WTC11 (cell line): Measurements from ENCODE around the gene LARGE1. TPM values are rescaled to one million over a fixed set of nuclear protein-coding genes. Genes with fewer than 3 reads are reported as not detected.

ENCODE experiments used
- ATAC-seq: fragments of 200-7000 bp; cut with Tn5 transposase; 2 replicates; pipeline ENCODE4 v1.10.0; 2021; ENCODE audit warnings: mild to moderate bottlenecking, moderate library complexity
- CTCF ChIA-PET: fragments of 300-600 bp; sonication (Branson Sonifier 250); formaldehyde crosslinking; loops from one replicate; lab custom pipeline; 2021; ENCODE audit warnings: antibody characterized with exemption; lab: Charles Lee
- POLR2A ChIA-PET: fragments of 350-600 bp; sonication (Branson Sonifier 250); formaldehyde crosslinking; loops from one replicate; lab custom pipeline; 2021; ENCODE audit warnings: antibody characterized with exemption; lab: Charles Lee
- DNase-seq: peaks from one replicate; pipeline ENCODE4 v3.0.0; 2021; ENCODE audit warnings: low spot score
- H3K27ac Mint-ChIP-seq: 2 replicates; pipeline ENCODE4 v1.8.0; 2021; ENCODE audit warnings: mixed read lengths
- H3K27me3 Mint-ChIP-seq: 2 replicates; pipeline ENCODE4 v1.8.0; 2021; ENCODE audit warnings: low read depth, mild to moderate bottlenecking, moderate library complexity, mixed read lengths
- H3K36me3 Mint-ChIP-seq: 2 replicates; pipeline ENCODE4 v1.8.0; 2021; ENCODE audit warnings: mixed read lengths
- H3K4me1 Mint-ChIP-seq: 2 replicates; pipeline ENCODE4 v1.8.0; 2022; ENCODE audit warnings: mixed read lengths
- H3K4me3 Mint-ChIP-seq: 2 replicates; pipeline ENCODE4 v1.8.0; 2021; ENCODE audit warnings: mild to moderate bottlenecking, moderate library complexity, mixed read lengths
- H3K9me3 Mint-ChIP-seq: 2 replicates; pipeline ENCODE4 v1.8.0; 2021; ENCODE audit warnings: mixed read lengths
- ATF1 ChIP-seq: sonication (generic); formaldehyde crosslinking; IDR thresholded peaks from 2 replicates; pipeline ENCODE4 v1.8.1; 2023; ENCODE audit warnings: mild to moderate bottlenecking, moderate library complexity, missing genetic modification reagents
- EMX1 ChIP-seq: fragments of 250-450 bp; sonication (Bioruptor Pico); IDR thresholded peaks from 2 replicates; pipeline ENCODE4 v1.8.0; 2021; ENCODE audit warnings: mild to moderate bottlenecking
- FOXJ3 ChIP-seq: sonication (generic); formaldehyde crosslinking; IDR thresholded peaks from 2 replicates; pipeline ENCODE4 v1.9.0; 2021; ENCODE audit warnings: missing genetic modification reagents, mild to moderate bottlenecking, borderline replicate concordance
- GABPB1 ChIP-seq: sonication (generic); formaldehyde crosslinking; IDR thresholded peaks from 2 replicates; pipeline ENCODE4 v1.8.1; 2023; ENCODE audit warnings: mild to moderate bottlenecking, missing genetic modification reagents
- GTF2I ChIP-seq: fragments of 250-450 bp; sonication (Bioruptor Pico); conservative IDR thresholded peaks from 2 replicates; pipeline ENCODE4 v1.4.0; 2021; ENCODE audit warnings: mild to moderate bottlenecking
- JUN ChIP-seq: sonication (generic); formaldehyde crosslinking; IDR thresholded peaks from 2 replicates; pipeline ENCODE4 v1.8.0; 2023; ENCODE audit warnings: mild to moderate bottlenecking, missing genetic modification reagents
- MLX ChIP-seq: sonication (generic); formaldehyde crosslinking; IDR thresholded peaks from 2 replicates; pipeline ENCODE4 v1.8.1; 2023; ENCODE audit warnings: mild to moderate bottlenecking, missing genetic modification reagents, moderate library complexity
- NR1H2 ChIP-seq: sonication (generic); formaldehyde crosslinking; IDR thresholded peaks from 2 replicates; pipeline ENCODE4 v1.9.0; 2021; ENCODE audit warnings: mild to moderate bottlenecking, moderate library complexity, missing genetic modification reagents
- OVOL2 ChIP-seq: fragments of 250-450 bp; sonication (Bioruptor Pico); IDR thresholded peaks from 2 replicates; pipeline ENCODE4 v1.9.0; 2021; ENCODE audit warnings: mild to moderate bottlenecking, borderline replicate concordance
- RELA ChIP-seq: sonication (generic); formaldehyde crosslinking; IDR thresholded peaks from 2 replicates; pipeline ENCODE4 v1.8.1; 2022; ENCODE audit warnings: missing genetic modification reagents, mild to moderate bottlenecking, borderline replicate concordance
- RORB ChIP-seq: fragments of 250-450 bp; sonication (Bioruptor Pico); IDR thresholded peaks from 2 replicates; pipeline ENCODE4 v1.9.0; 2021; ENCODE audit warnings: mild to moderate bottlenecking
- ZNF232 ChIP-seq: sonication (generic); formaldehyde crosslinking; IDR thresholded peaks from 2 replicates; pipeline ENCODE4 v1.8.0; 2022; ENCODE audit warnings: mild to moderate bottlenecking, missing genetic modification reagents
- total RNA-seq: library from RNA; stranded (reverse); gene quantifications from 3 replicates; pipeline ENCODE4 v1.2.3, GENCODE V29; 2021
- TF ChIP-seq, protein P1 (sequence below): sonication (generic); formaldehyde crosslinking; IDR thresholded peaks from 2 replicates; pipeline ENCODE4 v1.8.1; 2022; ENCODE audit warnings: mild to moderate bottlenecking, missing genetic modification reagents, moderate library complexity, borderline replicate concordance
- TF ChIP-seq, protein P2 (sequence below): sonication (generic); formaldehyde crosslinking; IDR thresholded peaks from 2 replicates; pipeline ENCODE4 v1.8.1; 2022; ENCODE audit warnings: missing genetic modification reagents, borderline replicate concordance
- TF ChIP-seq, protein P3 (sequence below): fragments of 250-450 bp; sonication (Bioruptor Pico); IDR thresholded peaks from 2 replicates; pipeline ENCODE4 v1.9.0; 2021; ENCODE audit warnings: mild to moderate bottlenecking, borderline replicate concordance
- TF ChIP-seq, protein P4 (sequence below): fragments of 250-450 bp; sonication (Bioruptor Pico); IDR thresholded peaks from 2 replicates; pipeline ENCODE4 v1.9.0; 2021; ENCODE audit warnings: mild to moderate bottlenecking
- TF ChIP-seq, protein P5 (sequence below): fragments of 250-450 bp; sonication (Bioruptor Pico); IDR thresholded peaks from 2 replicates; pipeline ENCODE4 v1.8.0; 2021; ENCODE audit warnings: mild to moderate bottlenecking

LARGE1 gene
- total RNA-seq, 1 experiment from 2014 or later: 72.6 TPM

DNA sequence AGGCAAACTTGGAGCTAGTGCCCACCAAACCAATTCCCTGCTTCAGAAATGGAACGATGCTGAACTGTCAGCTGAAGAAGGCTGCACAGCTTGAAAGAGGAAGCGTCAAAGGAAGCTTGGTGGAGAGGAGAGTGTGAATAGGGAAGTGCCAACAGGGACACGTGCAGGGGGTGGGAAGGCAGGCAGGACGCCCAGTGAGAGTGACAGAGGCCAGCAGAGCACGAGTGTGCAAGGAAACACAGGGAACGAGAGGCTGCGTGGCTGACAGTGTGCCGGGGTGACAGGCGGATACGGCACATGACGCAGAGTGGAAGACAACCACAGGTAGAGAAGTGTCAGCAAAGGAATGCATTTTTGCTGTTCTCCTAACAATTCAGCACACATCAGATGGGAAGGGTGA, 196.4 kb downstream of the LARGE1 start:
- DNase-seq: no peak
- ATAC-seq: no peak
- no peak for TF ChIP-seq OVOL2
- TF ChIP-seq MLX: no peak
- TF ChIP-seq FOXJ3 (CRISPR knock-in tag): no peak
- Mint-ChIP-seq H3K9me3 (peaks cover 13% of the 10 kb centered on the region), H3K4me3 (no peak overlapping the region), H3K27me3 (no peaks in the 10 kb centered on the region), H3K36me3 (peaks cover 14% of the 10 kb centered on the region), H3K27ac (no peak overlapping the region), H3K4me1 (peaks cover 46% of the 10 kb centered on the region)
- CTCF ChIA-PET: no interaction called here
- POLR2A ChIA-PET: no interaction called here

GRCh38 chr22:33722816-33723215, 197.5 kb downstream of the LARGE1 start:
- POLR2A ChIA-PET: no interaction called here
- TF ChIP-seq GTF2I (CRISPR knock-in tag): no peak
- TF ChIP-seq, all 79 proteins: peak for 0
- H3K36me3 Mint-ChIP-seq: peaks cover 14% of the 10 kb centered on the region
- peaks cover 43% of the 10 kb centered on the region for H3K4me1 Mint-ChIP-seq
- ATAC-seq (no peak), DNase-seq (no peak)
- H3K9me3 Mint-ChIP-seq: peaks cover 13% of the 10 kb centered on the region
- CTCF ChIA-PET: no interaction called here
- H3K4me3 Mint-ChIP-seq: no peak overlapping the region
- no peaks in the 10 kb centered on the region for H3K27me3 Mint-ChIP-seq
- no peak overlapping the region for H3K27ac Mint-ChIP-seq

GRCh38 chr22:33720166-33720878, 200.0 kb downstream of the LARGE1 start:
- Mint-ChIP-seq H3K36me3 (peaks cover 18% of the 10 kb centered on the region), H3K27me3 (no peaks in the 10 kb centered on the region), H3K4me3 (no peak overlapping the region), H3K27ac (no peak overlapping the region), H3K4me1 (peaks cover 22% of the 10 kb centered on the region), H3K9me3 (peaks cover 17% of the 10 kb centered on the region)
- no peak for ATAC-seq
- ChIA-PET POLR2A (no interaction called here), CTCF (no interaction called here)
- DNase-seq: no peak
- TF ChIP-seq NR1H2 (CRISPR knock-in tag): no peak
- TF ChIP-seq, protein P1, sequence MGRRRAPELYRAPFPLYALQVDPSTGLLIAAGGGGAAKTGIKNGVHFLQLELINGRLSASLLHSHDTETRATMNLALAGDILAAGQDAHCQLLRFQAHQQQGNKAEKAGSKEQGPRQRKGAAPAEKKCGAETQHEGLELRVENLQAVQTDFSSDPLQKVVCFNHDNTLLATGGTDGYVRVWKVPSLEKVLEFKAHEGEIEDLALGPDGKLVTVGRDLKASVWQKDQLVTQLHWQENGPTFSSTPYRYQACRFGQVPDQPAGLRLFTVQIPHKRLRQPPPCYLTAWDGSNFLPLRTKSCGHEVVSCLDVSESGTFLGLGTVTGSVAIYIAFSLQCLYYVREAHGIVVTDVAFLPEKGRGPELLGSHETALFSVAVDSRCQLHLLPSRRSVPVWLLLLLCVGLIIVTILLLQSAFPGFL (CRISPR knock-in tag): no peak
- no peak for TF ChIP-seq JUN (CRISPR knock-in tag)
- TF ChIP-seq, protein P2, sequence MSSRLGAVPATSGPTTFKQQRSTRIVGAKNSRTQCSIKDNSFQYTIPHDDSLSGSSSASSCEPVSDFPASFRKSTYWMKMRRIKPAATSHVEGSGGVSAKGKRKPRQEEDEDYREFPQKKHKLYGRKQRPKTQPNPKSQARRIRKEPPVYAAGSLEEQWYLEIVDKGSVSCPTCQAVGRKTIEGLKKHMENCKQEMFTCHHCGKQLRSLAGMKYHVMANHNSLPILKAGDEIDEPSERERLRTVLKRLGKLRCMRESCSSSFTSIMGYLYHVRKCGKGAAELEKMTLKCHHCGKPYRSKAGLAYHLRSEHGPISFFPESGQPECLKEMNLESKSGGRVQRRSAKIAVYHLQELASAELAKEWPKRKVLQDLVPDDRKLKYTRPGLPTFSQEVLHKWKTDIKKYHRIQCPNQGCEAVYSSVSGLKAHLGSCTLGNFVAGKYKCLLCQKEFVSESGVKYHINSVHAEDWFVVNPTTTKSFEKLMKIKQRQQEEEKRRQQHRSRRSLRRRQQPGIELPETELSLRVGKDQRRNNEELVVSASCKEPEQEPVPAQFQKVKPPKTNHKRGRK: no peak
- TF ChIP-seq, protein P3, sequence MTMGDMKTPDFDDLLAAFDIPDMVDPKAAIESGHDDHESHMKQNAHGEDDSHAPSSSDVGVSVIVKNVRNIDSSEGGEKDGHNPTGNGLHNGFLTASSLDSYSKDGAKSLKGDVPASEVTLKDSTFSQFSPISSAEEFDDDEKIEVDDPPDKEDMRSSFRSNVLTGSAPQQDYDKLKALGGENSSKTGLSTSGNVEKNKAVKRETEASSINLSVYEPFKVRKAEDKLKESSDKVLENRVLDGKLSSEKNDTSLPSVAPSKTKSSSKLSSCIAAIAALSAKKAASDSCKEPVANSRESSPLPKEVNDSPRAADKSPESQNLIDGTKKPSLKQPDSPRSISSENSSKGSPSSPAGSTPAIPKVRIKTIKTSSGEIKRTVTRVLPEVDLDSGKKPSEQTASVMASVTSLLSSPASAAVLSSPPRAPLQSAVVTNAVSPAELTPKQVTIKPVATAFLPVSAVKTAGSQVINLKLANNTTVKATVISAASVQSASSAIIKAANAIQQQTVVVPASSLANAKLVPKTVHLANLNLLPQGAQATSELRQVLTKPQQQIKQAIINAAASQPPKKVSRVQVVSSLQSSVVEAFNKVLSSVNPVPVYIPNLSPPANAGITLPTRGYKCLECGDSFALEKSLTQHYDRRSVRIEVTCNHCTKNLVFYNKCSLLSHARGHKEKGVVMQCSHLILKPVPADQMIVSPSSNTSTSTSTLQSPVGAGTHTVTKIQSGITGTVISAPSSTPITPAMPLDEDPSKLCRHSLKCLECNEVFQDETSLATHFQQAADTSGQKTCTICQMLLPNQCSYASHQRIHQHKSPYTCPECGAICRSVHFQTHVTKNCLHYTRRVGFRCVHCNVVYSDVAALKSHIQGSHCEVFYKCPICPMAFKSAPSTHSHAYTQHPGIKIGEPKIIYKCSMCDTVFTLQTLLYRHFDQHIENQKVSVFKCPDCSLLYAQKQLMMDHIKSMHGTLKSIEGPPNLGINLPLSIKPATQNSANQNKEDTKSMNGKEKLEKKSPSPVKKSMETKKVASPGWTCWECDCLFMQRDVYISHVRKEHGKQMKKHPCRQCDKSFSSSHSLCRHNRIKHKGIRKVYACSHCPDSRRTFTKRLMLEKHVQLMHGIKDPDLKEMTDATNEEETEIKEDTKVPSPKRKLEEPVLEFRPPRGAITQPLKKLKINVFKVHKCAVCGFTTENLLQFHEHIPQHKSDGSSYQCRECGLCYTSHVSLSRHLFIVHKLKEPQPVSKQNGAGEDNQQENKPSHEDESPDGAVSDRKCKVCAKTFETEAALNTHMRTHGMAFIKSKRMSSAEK (CRISPR knock-in tag): no peak
- no peak for TF ChIP-seq GABPB1
- no peak for TF ChIP-seq EMX1 (CRISPR knock-in tag)
- no peak for TF ChIP-seq ATF1 (CRISPR knock-in tag)
- TF ChIP-seq, protein P4, sequence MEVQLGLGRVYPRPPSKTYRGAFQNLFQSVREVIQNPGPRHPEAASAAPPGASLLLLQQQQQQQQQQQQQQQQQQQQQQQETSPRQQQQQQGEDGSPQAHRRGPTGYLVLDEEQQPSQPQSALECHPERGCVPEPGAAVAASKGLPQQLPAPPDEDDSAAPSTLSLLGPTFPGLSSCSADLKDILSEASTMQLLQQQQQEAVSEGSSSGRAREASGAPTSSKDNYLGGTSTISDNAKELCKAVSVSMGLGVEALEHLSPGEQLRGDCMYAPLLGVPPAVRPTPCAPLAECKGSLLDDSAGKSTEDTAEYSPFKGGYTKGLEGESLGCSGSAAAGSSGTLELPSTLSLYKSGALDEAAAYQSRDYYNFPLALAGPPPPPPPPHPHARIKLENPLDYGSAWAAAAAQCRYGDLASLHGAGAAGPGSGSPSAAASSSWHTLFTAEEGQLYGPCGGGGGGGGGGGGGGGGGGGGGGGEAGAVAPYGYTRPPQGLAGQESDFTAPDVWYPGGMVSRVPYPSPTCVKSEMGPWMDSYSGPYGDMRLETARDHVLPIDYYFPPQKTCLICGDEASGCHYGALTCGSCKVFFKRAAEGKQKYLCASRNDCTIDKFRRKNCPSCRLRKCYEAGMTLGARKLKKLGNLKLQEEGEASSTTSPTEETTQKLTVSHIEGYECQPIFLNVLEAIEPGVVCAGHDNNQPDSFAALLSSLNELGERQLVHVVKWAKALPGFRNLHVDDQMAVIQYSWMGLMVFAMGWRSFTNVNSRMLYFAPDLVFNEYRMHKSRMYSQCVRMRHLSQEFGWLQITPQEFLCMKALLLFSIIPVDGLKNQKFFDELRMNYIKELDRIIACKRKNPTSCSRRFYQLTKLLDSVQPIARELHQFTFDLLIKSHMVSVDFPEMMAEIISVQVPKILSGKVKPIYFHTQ (CRISPR knock-in tag): no peak
- TF ChIP-seq, protein P5, sequence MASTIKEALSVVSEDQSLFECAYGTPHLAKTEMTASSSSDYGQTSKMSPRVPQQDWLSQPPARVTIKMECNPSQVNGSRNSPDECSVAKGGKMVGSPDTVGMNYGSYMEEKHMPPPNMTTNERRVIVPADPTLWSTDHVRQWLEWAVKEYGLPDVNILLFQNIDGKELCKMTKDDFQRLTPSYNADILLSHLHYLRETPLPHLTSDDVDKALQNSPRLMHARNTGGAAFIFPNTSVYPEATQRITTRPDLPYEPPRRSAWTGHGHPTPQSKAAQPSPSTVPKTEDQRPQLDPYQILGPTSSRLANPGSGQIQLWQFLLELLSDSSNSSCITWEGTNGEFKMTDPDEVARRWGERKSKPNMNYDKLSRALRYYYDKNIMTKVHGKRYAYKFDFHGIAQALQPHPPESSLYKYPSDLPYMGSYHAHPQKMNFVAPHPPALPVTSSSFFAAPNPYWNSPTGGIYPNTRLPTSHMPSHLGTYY (CRISPR knock-in tag): no peak
- no peak for TF ChIP-seq RORB (CRISPR knock-in tag)
- TF ChIP-seq ZNF232 (CRISPR knock-in tag): no peak
- no peak for TF ChIP-seq RELA (CRISPR knock-in tag)
